Body of pancreas (tissue), 4 donors: ENCODE results near the gene TMEM266.

Experiments
- CTCF ChIP-seq, 7 experiments: fragments of 450-650 bp in 4 of 7; fragments of 200-600 bp in 3 of 7; sonication (generic) in 3 of 7; IDR thresholded peaks; one replicate each; pipeline ENCODE4 v1.5.1; 2016 to 2019; ENCODE audit warnings: antibody characterized with exemption in 7 of 7
- POLR2A ChIP-seq, 3 donors: fragments of 450-650 bp; IDR thresholded peaks; one replicate each; pipeline ENCODE4 v1.6.1; 2016; ENCODE audit warnings: antibody characterized with exemption in 3 of 3, mild to moderate bottlenecking in 2 of 3

- TF ChIP-seq CTCF (IDR thresholded peaks at IDR 0.05), result no peak
- TF ChIP-seq POLR2A (IDR thresholded peaks at IDR 0.05), result no peak
These were observed 75.7 kb downstream of the TMEM266 start for GRCh38 chr15:76135516-76135915.
